H1 (cell line): ENCODE data around the gene ASZ1. TPM values are rescaled to one million over a fixed set of nuclear protein-coding genes. Genes with fewer than 3 reads are reported as not detected.

Source experiments
- CTCF ChIA-PET: fragments of 300-600 bp; sonication (Branson Sonifier 250); formaldehyde crosslinking; loops from one replicate; lab custom pipeline; 2021; ENCODE audit not compliant: partially characterized antibody; lab: Charles Lee
- POLR2A ChIA-PET: fragments of 300-600 bp; sonication (Branson Sonifier 250); formaldehyde crosslinking; loops from one replicate; lab custom pipeline; 2021; ENCODE audit warnings: inconsistent platforms; ENCODE audit not compliant: partially characterized antibody; lab: Charles Lee
- DNase-seq, 2 experiments: peaks; one replicate each; pipeline versions ENCODE4 v3.0.0 to v3.0.0-alpha.2; 2010 to 2022; ENCODE audit warnings: low spot score in 2 of 2, low read depth in 1 of 2, mixed read lengths in 1 of 2
- FAIRE-seq: peaks from 2 replicates; lab custom pipeline; 2011; peaks lifted over from hg19 to GRCh38; lab: Jason Lieb, UNC
- H2AFZ ChIP-seq: 2 replicates; pipeline ENCODE4 v1.8.1; 2012; ENCODE audit warnings: low read length, inconsistent platforms
- H2AK5ac ChIP-seq: 2 replicates; pipeline ENCODE4 v1.6.1; 2013; ENCODE audit warnings: low read depth, low read length
- H2BK120ac ChIP-seq: replicated peaks from 2 replicates; pipeline ENCODE3; 2013; ENCODE audit warnings: low read depth, low read length, inconsistent platforms
- H2BK12ac ChIP-seq: 2 replicates; pipeline ENCODE4 v1.6.1; 2013; ENCODE audit warnings: low read depth, low read length
- H2BK15ac ChIP-seq: 2 replicates; pipeline ENCODE4 v1.6.1; 2013; ENCODE audit warnings: low read length
- H2BK20ac ChIP-seq: 2 replicates; pipeline ENCODE4 v1.6.1; 2013; ENCODE audit warnings: low read length
- H2BK5ac ChIP-seq: 2 replicates; pipeline ENCODE4 v1.6.1; 2013; ENCODE audit warnings: low read depth, low read length
- H3K14ac ChIP-seq: 2 replicates; pipeline ENCODE4 v1.6.1; 2013; ENCODE audit warnings: inconsistent platforms; ENCODE audit not compliant: insufficient read length
- H3K18ac ChIP-seq: 2 replicates; pipeline ENCODE4 v1.6.1; 2013; ENCODE audit warnings: low read length; ENCODE audit errors: extremely low read depth
- H3K23ac ChIP-seq: 2 replicates; pipeline ENCODE4 v1.6.1; 2013; ENCODE audit warnings: inconsistent platforms; ENCODE audit not compliant: insufficient read length
- H3K23me2 ChIP-seq: 2 replicates; pipeline ENCODE4 v1.6.1; 2013; ENCODE audit warnings: low read depth, low read length
- H3K27ac ChIP-seq: 2 replicates; pipeline ENCODE4 v1.6.1; 2011; ENCODE audit warnings: low read depth, low read length, inconsistent platforms
- H3K27me3 ChIP-seq, 4 experiments: replicated peaks in 1 of 4; 1 replicate in 1 of 4; 2 replicates in 3 of 4; pipeline versions ENCODE4 v1.6.1 to v1.8.1; 2011 to 2013; ENCODE audit warnings: low read length in 3 of 4, mild to moderate bottlenecking in 3 of 4, inconsistent platforms in 2 of 4, mixed read lengths in 2 of 4, moderate library complexity in 1 of 4; ENCODE audit not compliant: control insufficient read depth in 3 of 4, insufficient read depth in 3 of 4; ENCODE audit errors: extremely low read depth in 1 of 4
- H3K36me3 ChIP-seq, 4 experiments: 2 replicates each; pipeline versions ENCODE4 v1.6.1 to v1.8.1; 2011 to 2013; ENCODE audit warnings: mild to moderate bottlenecking in 4 of 4, low read length in 3 of 4, moderate library complexity in 2 of 4, control low read depth in 1 of 4, inconsistent platforms in 1 of 4; ENCODE audit not compliant: insufficient read depth in 4 of 4, control insufficient read depth in 2 of 4
- H3K4ac ChIP-seq: replicated peaks from 2 replicates; pipeline ENCODE3; 2013; ENCODE audit warnings: low read length, low read depth, mixed read lengths, inconsistent platforms; ENCODE audit not compliant: insufficient read length
- H3K4me1 ChIP-seq, 4 experiments: replicated peaks in 1 of 4; 1 replicate in 1 of 4; 2 replicates in 3 of 4; pipeline versions ENCODE4 v1.6.1 to v1.8.1; 2011 to 2013; ENCODE audit warnings: low read length in 3 of 4, inconsistent platforms in 2 of 4, mixed read lengths in 1 of 4; ENCODE audit not compliant: insufficient read depth in 4 of 4, control insufficient read depth in 3 of 4
- H3K4me2 ChIP-seq, 2 experiments: 2 replicates each; pipeline versions ENCODE4 v1.6.1 to v1.8.1; 2011 to 2013; ENCODE audit warnings: low read depth in 2 of 2, low read length in 2 of 2, control low read depth in 1 of 2, inconsistent platforms in 1 of 2, mild to moderate bottlenecking in 1 of 2; ENCODE audit not compliant: insufficient read depth in 1 of 2
- H3K4me3 ChIP-seq, 4 experiments: fragments of 200-600, 300-600 bp in 1 of 4; sonication (generic), shearing (Covaris generic), sonication (Bioruptor Twin) in 1 of 4; 2 replicates each; pipeline versions ENCODE4 v1.5.1 to v1.8.1; 2011 to 2016; ENCODE audit warnings: low read length in 4 of 4, low read depth in 3 of 4, control low read depth in 2 of 4, inconsistent platforms in 2 of 4, mild to moderate bottlenecking in 2 of 4, mixed read lengths in 1 of 4, moderate library complexity in 1 of 4; ENCODE audit not compliant: insufficient read depth in 2 of 4; ENCODE audit errors: extremely low read depth in 1 of 4
- H3K56ac ChIP-seq: replicated peaks from 2 replicates; pipeline ENCODE3; 2013; ENCODE audit warnings: low read depth, mild to moderate bottlenecking, mixed read lengths, low read length, inconsistent platforms; ENCODE audit not compliant: insufficient read length
- H3K79me1 ChIP-seq: 2 replicates; pipeline ENCODE4 v1.6.1; 2013; ENCODE audit warnings: low read depth, low read length, control low read depth
- H3K79me2 ChIP-seq, 2 experiments: 2 replicates each; pipeline versions ENCODE4 v1.6.1 to v1.8.1; 2012 to 2013; ENCODE audit warnings: low read length in 2 of 2, mild to moderate bottlenecking in 2 of 2, inconsistent platforms in 1 of 2; ENCODE audit not compliant: insufficient read depth in 2 of 2, control insufficient read depth in 1 of 2
- H3K9ac ChIP-seq, 4 experiments: replicated peaks in 1 of 4; 1 replicate in 1 of 4; 2 replicates in 3 of 4; pipeline versions ENCODE4 v1.6.1 to v1.8.1; 2011 to 2013; ENCODE audit warnings: low read depth in 3 of 4, low read length in 3 of 4, control low read depth in 2 of 4, mild to moderate bottlenecking in 2 of 4, moderate library complexity in 2 of 4, inconsistent platforms in 1 of 4; ENCODE audit errors: extremely low read depth in 1 of 4
- H3K9me3 ChIP-seq, 2 experiments: 2 replicates each; pipeline versions ENCODE4 v1.6.1 to v1.8.1; 2012 to 2013; ENCODE audit warnings: mild to moderate bottlenecking in 2 of 2, moderate library complexity in 2 of 2, control low read depth in 1 of 2, inconsistent platforms in 1 of 2, low read depth in 1 of 2, low read length in 1 of 2, mixed read lengths in 1 of 2; ENCODE audit not compliant: insufficient read depth in 2 of 2
- H4K20me1 ChIP-seq, 2 experiments: replicated peaks in 1 of 2; 2 replicates each; pipeline versions ENCODE3 to v1.8.1; 2011 to 2013; ENCODE audit warnings: inconsistent platforms in 2 of 2, low read length in 2 of 2, mild to moderate bottlenecking in 1 of 2; ENCODE audit not compliant: insufficient read depth in 2 of 2, control insufficient read depth in 1 of 2
- H4K5ac ChIP-seq: 2 replicates; pipeline ENCODE4 v1.6.1; 2013; ENCODE audit warnings: low read length, low read depth, mixed read lengths, inconsistent platforms; ENCODE audit not compliant: insufficient read length
- H4K8ac ChIP-seq: 2 replicates; pipeline ENCODE4 v1.8.0; 2013; ENCODE audit warnings: mild to moderate bottlenecking, moderate library complexity, low read length, inconsistent platforms; ENCODE audit not compliant: insufficient read depth; ENCODE audit errors: extremely low read depth
- H4K91ac ChIP-seq: replicated peaks from 2 replicates; pipeline ENCODE3; 2013; ENCODE audit warnings: low read length, mixed read lengths, inconsistent platforms; ENCODE audit not compliant: insufficient read length
- CHD1 ChIP-seq: IDR thresholded peaks from 2 replicates; pipeline ENCODE4 v1.6.1; 2012; ENCODE audit warnings: low read depth, low read length, improper control_type of control experiment
- CHD2 ChIP-seq: IDR thresholded peaks from 2 replicates; pipeline ENCODE4 v1.6.1; 2012; ENCODE audit warnings: low read length, improper control_type of control experiment
- FOSL1 ChIP-seq: IDR thresholded peaks from 2 replicates; pipeline ENCODE4 v1.6.1; 2011; ENCODE audit warnings: mild to moderate bottlenecking, low read depth, low read length, moderate library complexity; ENCODE audit not compliant: insufficient read depth
- NANOG ChIP-seq: IDR thresholded peaks from 2 replicates; pipeline ENCODE4 v1.6.1; 2011; ENCODE audit warnings: low read length, low read depth, mild to moderate bottlenecking, inconsistent platforms; ENCODE audit not compliant: insufficient read depth, poor library complexity, severe bottlenecking
- POU5F1 ChIP-seq: IDR thresholded peaks from 2 replicates; pipeline ENCODE4 v1.6.1; 2011; ENCODE audit warnings: low read depth, mild to moderate bottlenecking, low read length, moderate library complexity
- SIX5 ChIP-seq: IDR thresholded peaks from 2 replicates; pipeline ENCODE4 v1.6.1; 2011; ENCODE audit warnings: mild to moderate bottlenecking, low read depth, low read length
- WGBS, 2 experiments: shearing (Covaris generic) in 1 of 2; methylation state at CpG; one replicate each; pipeline versions ENCODE4 v1.1.6 to v1.1.7; 2013 to 2015; ENCODE audit warnings: low lambda C conversion rate in 2 of 2, mixed read lengths in 2 of 2, inconsistent platforms in 1 of 2, low coverage in 1 of 2, missing lambda C conversion rate in 1 of 2; ENCODE audit not compliant: insufficient replicate concordance in 2 of 2, insufficient coverage in 1 of 2, insufficient read length in 1 of 2; ENCODE audit errors: extremely low coverage in 1 of 2, missing lambda C conversion rate in 1 of 2; 5-methylcytosine and 5-hydroxymethylcytosine counted together
- polyA plus RNA-seq, 7 experiments: library from polyadenylated mRNA; depleted of rRNA in 3 of 7; stranded (reverse) in 5 of 7; unstranded in 2 of 7; fragments of >200 nt in 5 of 7; fragments of 200-250 nt in 2 of 7; gene quantifications; 1 replicate in 5 of 7; 2 replicates in 1 of 7; 4 replicates in 1 of 7; pipeline versions ENCODE4 v1.2.1 to v1.2.3, GENCODE V29; 2011 to 2013; ENCODE audit warnings: missing spikeins in 2 of 7, mixed read lengths in 2 of 7
- total RNA-seq: library from RNA; stranded (reverse); fragmentation: NEBNext Ultra II Directional; extraction: Animal tissue kit (Norgen Biotek cat#: 25700); gene quantifications from 2 replicates; pipeline ENCODE4 v1.2.1, GENCODE V29; 2021

ASZ1 gene
- total and polyA plus RNA-seq, 2 of the 8 experiments (the other 6 are each of a cell fraction or from before 2014, with no cell fraction given) = not detected

DNA sequence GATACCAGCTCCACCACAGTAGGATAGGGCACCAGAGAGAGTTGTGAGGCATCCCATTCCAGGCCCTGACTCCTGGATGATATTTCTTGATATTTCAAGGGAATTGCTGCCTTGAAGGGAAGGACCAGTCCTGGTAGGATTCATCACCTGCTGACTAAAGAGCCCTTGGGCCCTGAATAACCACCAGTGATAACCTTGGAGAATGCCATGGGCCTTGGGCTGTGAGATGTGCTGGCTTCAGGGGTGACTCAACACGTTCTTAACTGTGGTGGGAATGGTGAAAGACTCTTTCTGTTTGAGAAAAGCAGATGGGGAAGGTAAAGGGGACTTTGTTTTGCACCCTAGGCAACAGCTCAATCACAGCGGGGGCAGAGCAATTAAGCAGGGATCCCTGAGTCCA, 21.4 kb upstream of the ASZ1 start:
- Histone ChIP-seq H2AFZ (no peak overlapping the region), H4K20me1 (no peaks in the 10 kb centered on the region), H4K5ac (no peak overlapping the region), H3K9ac (no peak overlapping the region), H4K91ac (no peak overlapping the region), H3K23me2 (no peaks in the 10 kb centered on the region), H3K36me3 (no peaks in the 10 kb centered on the region), H2BK15ac (no peak overlapping the region), H3K23ac (no peak overlapping the region), H3K27ac (no peak overlapping the region), H3K27me3 (no peaks in the 10 kb centered on the region), H2BK5ac (no peak overlapping the region), H3K4me1 (no peaks in the 10 kb centered on the region), H3K18ac (no peak overlapping the region), H3K9me3 (no peaks in the 10 kb centered on the region), H2BK12ac (no peak overlapping the region), H3K4me2 (no peak overlapping the region), H3K79me1 (no peaks in the 10 kb centered on the region), H3K4me3 (no peak overlapping the region), H2BK20ac (no peak overlapping the region), H3K56ac (no peak overlapping the region), H2BK120ac (no peak overlapping the region), H3K79me2 (no peaks in the 10 kb centered on the region), H3K4ac (no peak overlapping the region), H3K14ac (no peak overlapping the region), H2AK5ac (no peak overlapping the region), H4K8ac (no peak overlapping the region)
- no peak for FAIRE-seq
- WGBS, 2 experiments = 63% methylated on average over 2 of the region's 2 CpGs; no CpG with 5 or more reads in 1 of the 2 experiments
- POLR2A ChIA-PET = no interaction called here
- no peak for DNase-seq
- CTCF ChIA-PET = interaction anchor here (1.5 kb wide), 1 partner anchor 9 kb away, joined by 4 read pairs; no protein-coding TSS in a partner anchor
- TF ChIP-seq CHD2 = no peak
- no peak for TF ChIP-seq CHD1
- no peak for TF ChIP-seq FOSL1
- TF ChIP-seq SIX5 = no peak
- no peak for TF ChIP-seq NANOG
- TF ChIP-seq POU5F1 = no peak
